HepG2 (cell line): ENCODE measurements around the gene MCM3AP. TPM values are rescaled to one million over a fixed set of nuclear protein-coding genes. Genes with fewer than 3 reads are reported as not detected.

ENCODE experiments used
- BCL3 ChIP-seq: sonication (generic); formaldehyde crosslinking; IDR thresholded peaks from 2 replicates; pipeline ENCODE4 v1.5.1; 2020; ENCODE audit warnings: mild to moderate bottlenecking, missing genetic modification reagents, moderate library complexity
- CBX2 ChIP-seq, 2 experiments: fragments of 200-600 bp in 1 of 2; sonication (generic); formaldehyde crosslinking in 1 of 2; IDR thresholded peaks; 2 replicates each; pipeline versions ENCODE4 v1.7.0 to v1.8.1; 2018 to 2022; ENCODE audit warnings: low read depth in 2 of 2, low read length in 1 of 2, mild to moderate bottlenecking in 1 of 2, missing genetic modification reagents in 1 of 2
- DR1 ChIP-seq: sonication (generic); formaldehyde crosslinking; IDR thresholded peaks from 2 replicates; pipeline ENCODE4 v1.8.0; 2021; ENCODE audit warnings: mild to moderate bottlenecking, missing genetic modification reagents, inconsistent platforms
- HNRNPUL1 ChIP-seq: fragments of 200-400 bp; formaldehyde crosslinking; IDR thresholded peaks from 2 replicates; pipeline ENCODE4 v1.6.1; 2017; ENCODE audit warnings: low read depth, mild to moderate bottlenecking, low read length, moderate library complexity
- HOXA3 ChIP-seq: sonication (generic); formaldehyde crosslinking; IDR thresholded peaks from 2 replicates; pipeline ENCODE4 v1.5.0; 2020; ENCODE audit warnings: missing genetic modification reagents
- KLF11 ChIP-seq: IDR thresholded peaks from 2 replicates; pipeline ENCODE4 v1.6.1; 2016; ENCODE audit warnings: missing compliant biosample characterization
- MTA3 ChIP-seq: sonication (generic); formaldehyde crosslinking; IDR thresholded peaks from 2 replicates; pipeline ENCODE4 v1.4.0; 2020; ENCODE audit warnings: missing genetic modification reagents
- NR3C1 ChIP-seq: sonication (generic); formaldehyde crosslinking; IDR thresholded peaks from 2 replicates; pipeline ENCODE4 v1.4.0; 2020; ENCODE audit warnings: missing genetic modification reagents
- PAWR ChIP-seq: sonication (generic); formaldehyde crosslinking; IDR thresholded peaks from 2 replicates; pipeline ENCODE4 v1.4.0; 2020; ENCODE audit warnings: missing genetic modification reagents, mild to moderate bottlenecking, borderline replicate concordance
- RARG ChIP-seq: sonication (generic); formaldehyde crosslinking; IDR thresholded peaks from 2 replicates; pipeline ENCODE4 v1.4.0; 2020; ENCODE audit warnings: low read depth, mild to moderate bottlenecking, missing genetic modification reagents
- RXRB ChIP-seq: IDR thresholded peaks from 2 replicates; pipeline ENCODE4 v1.6.1; 2016; ENCODE audit warnings: borderline replicate concordance, missing genetic modification reagents, missing compliant biosample characterization
- SRSF9 ChIP-seq: fragments of 200-400 bp; formaldehyde crosslinking; IDR thresholded peaks from 2 replicates; pipeline ENCODE4 v1.6.1; 2018; ENCODE audit warnings: borderline replicate concordance, mild to moderate bottlenecking, low read depth, low read length; ENCODE audit not compliant: insufficient read depth, poor library complexity, severe bottlenecking
- TERF1 ChIP-seq: sonication (generic); formaldehyde crosslinking; IDR thresholded peaks from 2 replicates; pipeline ENCODE4 v1.8.0; 2022; ENCODE audit warnings: mild to moderate bottlenecking, missing genetic modification reagents, moderate library complexity
- U2AF2 ChIP-seq: fragments of 200-400 bp; formaldehyde crosslinking; IDR thresholded peaks from 2 replicates; pipeline ENCODE4 v1.6.1; 2017; ENCODE audit warnings: low read depth, mild to moderate bottlenecking, low read length
- ZBTB42 ChIP-seq: sonication (generic); formaldehyde crosslinking; IDR thresholded peaks from 2 replicates; pipeline ENCODE4 v1.5.0; 2020; ENCODE audit warnings: mild to moderate bottlenecking, missing genetic modification reagents
- ZMYM2 ChIP-seq: sonication (generic); formaldehyde crosslinking; IDR thresholded peaks from 2 replicates; pipeline ENCODE4 v1.8.0; 2022; ENCODE audit warnings: mild to moderate bottlenecking, missing genetic modification reagents
- ZNF17 ChIP-seq: sonication (generic); formaldehyde crosslinking; IDR thresholded peaks from 2 replicates; pipeline ENCODE4 v1.5.0; 2020; ENCODE audit warnings: mild to moderate bottlenecking, missing genetic modification reagents
- ZNF251 ChIP-seq: sonication (generic); formaldehyde crosslinking; IDR thresholded peaks from 2 replicates; pipeline ENCODE4 v1.9.0; 2021; ENCODE audit warnings: mild to moderate bottlenecking, missing genetic modification reagents
- ZNF670 ChIP-seq: sonication (generic); formaldehyde crosslinking; IDR thresholded peaks from 2 replicates; pipeline ENCODE4 v1.8.0; 2022; ENCODE audit warnings: mild to moderate bottlenecking, missing genetic modification reagents, borderline replicate concordance
- ZNF7 ChIP-seq: IDR thresholded peaks from 2 replicates; pipeline ENCODE4 v1.6.1; 2016; ENCODE audit warnings: missing biosample characterization, missing genetic modification reagents
- polyA plus RNA-seq, 8 experiments: library from polyadenylated mRNA; depleted of rRNA in 3 of 8; stranded (reverse) in 7 of 8; unstranded in 1 of 8; fragments of >200 nt; fragmentation: Illumina TruSeq in 4 of 8; extraction: Trizol in 4 of 8; gene quantifications; 2 replicates each; pipeline versions ENCODE4 v1.2.1 to v1.2.3, GENCODE V29; 2011 to 2016; ENCODE audit warnings: low read depth in 4 of 8, missing spikeins in 1 of 8, mixed read lengths in 1 of 8; ENCODE audit not compliant: insufficient read depth in 1 of 8
- total RNA-seq, 5 experiments: library from RNA; depleted of rRNA; stranded (reverse); fragments of >200 nt; fragmentation: Illumina TruSeq; extraction: Trizol; gene quantifications; 2 replicates each; pipeline ENCODE4 v1.2.3, GENCODE V29; 2016; ENCODE audit warnings: low read depth in 1 of 5
- TF ChIP-seq, protein P1 (sequence below): sonication (generic); formaldehyde crosslinking; IDR thresholded peaks from 2 replicates; pipeline ENCODE4 v1.5.0; 2020; ENCODE audit warnings: missing genetic modification reagents
- TF ChIP-seq, protein P2 (sequence below): conservative IDR thresholded peaks from 2 replicates; pipeline ENCODE4 v1.6.1; 2018; ENCODE audit warnings: missing genetic modification reagents
- TF ChIP-seq, protein P3 (sequence below): sonication (generic); formaldehyde crosslinking; IDR thresholded peaks from 2 replicates; pipeline ENCODE4 v1.4.0; 2020; ENCODE audit warnings: missing genetic modification reagents, borderline replicate concordance

MCM3AP gene
- total and polyA plus RNA-seq, 2 of the 13 experiments (the other 11 are each of a cell fraction or from before 2014, with no cell fraction given): 27.0 to 54.7 TPM

DNA sequence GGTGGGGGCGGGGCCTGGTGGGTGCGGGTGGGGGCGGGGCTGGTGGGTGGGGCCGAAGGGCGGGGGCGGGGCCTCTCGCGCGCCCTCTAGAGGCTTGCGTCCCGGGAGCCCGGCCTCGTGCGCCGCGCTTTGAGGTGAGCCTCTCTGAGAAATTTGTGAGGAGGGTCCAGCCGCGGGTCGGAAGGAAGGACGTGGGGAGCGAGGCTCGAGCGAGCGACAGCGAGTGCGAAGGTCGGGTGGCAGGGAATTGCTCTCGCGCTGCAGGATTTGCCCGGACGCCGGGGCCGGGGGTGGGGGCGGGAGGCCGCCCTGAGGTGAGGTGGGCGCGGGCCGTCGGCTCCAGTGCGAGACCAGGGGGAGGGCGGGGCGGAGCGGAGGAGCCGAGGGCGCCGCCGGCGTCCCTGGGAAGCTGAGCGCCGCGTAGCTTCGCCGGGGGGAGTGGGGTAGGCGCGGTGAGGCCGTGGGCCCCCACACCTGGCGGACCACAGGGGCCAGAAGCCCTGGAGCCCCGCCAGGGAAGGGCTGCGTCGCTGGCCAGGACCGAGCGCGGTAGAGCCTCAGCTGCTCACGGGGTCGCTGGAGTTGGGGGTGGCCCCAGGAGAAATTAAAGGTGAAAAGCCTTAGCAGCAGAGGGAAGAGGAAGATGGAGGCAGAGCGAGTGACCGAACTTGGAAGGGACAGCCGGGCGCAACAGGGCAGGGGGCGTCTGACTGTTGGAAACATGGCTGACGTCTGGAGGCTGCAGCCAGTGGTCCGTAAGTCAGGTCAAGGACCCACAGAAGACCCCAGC is 56.1 kb downstream of the MCM3AP start (continued):
- TF ChIP-seq CBX2 (IDR thresholded peaks at IDR 0.05; ENCODE audit: low read depth, low read length) (no peak), CBX2 (CRISPR knock-in tag; IDR thresholded peaks at IDR 0.05; ENCODE audit: low read depth) (no peak), HNRNPUL1 (no peak), PAWR (CRISPR knock-in tag) (no peak), NR3C1 (no peak), DR1 (no peak), ZNF251 (CRISPR knock-in tag) (no peak), ZNF17 (no peak), RXRB (no peak), MTA3 (CRISPR knock-in tag) (no peak), BCL3 (CRISPR knock-in tag) (no peak), ZBTB42 (CRISPR knock-in tag) (no peak), ZMYM2 (no peak), SRSF9 (no peak), RARG (CRISPR knock-in tag) (no peak), KLF11 (CRISPR knock-in tag) (no peak), ZNF7 (CRISPR knock-in tag) (no peak), HOXA3 (CRISPR knock-in tag) (no peak), U2AF2 (no peak), ZNF670 (CRISPR knock-in tag) (no peak; the same call in 1 of the 2 replicates), TERF1 (CRISPR knock-in tag) (no peak)
- TF ChIP-seq, protein P1, sequence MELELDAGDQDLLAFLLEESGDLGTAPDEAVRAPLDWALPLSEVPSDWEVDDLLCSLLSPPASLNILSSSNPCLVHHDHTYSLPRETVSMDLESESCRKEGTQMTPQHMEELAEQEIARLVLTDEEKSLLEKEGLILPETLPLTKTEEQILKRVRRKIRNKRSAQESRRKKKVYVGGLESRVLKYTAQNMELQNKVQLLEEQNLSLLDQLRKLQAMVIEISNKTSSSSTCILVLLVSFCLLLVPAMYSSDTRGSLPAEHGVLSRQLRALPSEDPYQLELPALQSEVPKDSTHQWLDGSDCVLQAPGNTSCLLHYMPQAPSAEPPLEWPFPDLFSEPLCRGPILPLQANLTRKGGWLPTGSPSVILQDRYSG (CRISPR knock-in tag): no peak
- TF ChIP-seq, protein P2, sequence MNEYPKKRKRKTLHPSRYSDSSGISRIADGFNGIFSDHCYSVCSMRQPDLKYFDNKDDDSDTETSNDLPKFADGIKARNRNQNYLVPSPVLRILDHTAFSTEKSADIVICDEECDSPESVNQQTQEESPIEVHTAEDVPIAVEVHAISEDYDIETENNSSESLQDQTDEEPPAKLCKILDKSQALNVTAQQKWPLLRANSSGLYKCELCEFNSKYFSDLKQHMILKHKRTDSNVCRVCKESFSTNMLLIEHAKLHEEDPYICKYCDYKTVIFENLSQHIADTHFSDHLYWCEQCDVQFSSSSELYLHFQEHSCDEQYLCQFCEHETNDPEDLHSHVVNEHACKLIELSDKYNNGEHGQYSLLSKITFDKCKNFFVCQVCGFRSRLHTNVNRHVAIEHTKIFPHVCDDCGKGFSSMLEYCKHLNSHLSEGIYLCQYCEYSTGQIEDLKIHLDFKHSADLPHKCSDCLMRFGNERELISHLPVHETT (CRISPR knock-in tag): no peak
- TF ChIP-seq, protein P3, sequence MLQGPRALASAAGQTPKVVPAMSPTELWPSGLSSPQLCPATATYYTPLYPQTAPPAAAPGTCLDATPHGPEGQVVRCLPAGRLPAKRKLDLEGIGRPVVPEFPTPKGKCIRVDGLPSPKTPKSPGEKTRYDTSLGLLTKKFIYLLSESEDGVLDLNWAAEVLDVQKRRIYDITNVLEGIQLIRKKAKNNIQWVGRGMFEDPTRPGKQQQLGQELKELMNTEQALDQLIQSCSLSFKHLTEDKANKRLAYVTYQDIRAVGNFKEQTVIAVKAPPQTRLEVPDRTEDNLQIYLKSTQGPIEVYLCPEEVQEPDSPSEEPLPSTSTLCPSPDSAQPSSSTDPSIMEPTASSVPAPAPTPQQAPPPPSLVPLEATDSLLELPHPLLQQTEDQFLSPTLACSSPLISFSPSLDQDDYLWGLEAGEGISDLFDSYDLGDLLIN: no peak
